Liver (tissue), 9 donors: ENCODE data around the gene SLC7A6. TPM values are rescaled to one million over a fixed set of nuclear protein-coding genes. Genes with fewer than 3 reads are reported as not detected.
"Not testable (repeated sequence)": the region's sequence is repeated elsewhere in the genome, so short reads cannot be mapped to it uniquely, and the experiment has no call there.

Experiments
- DNase-seq: peaks from one replicate; pipeline ENCODE4 v3.0.0-alpha.2; 2017; ENCODE audit warnings: low spot score
- H3K27ac ChIP-seq, 2 donors: one replicate each; pipeline ENCODE4 v1.7.0; 2013; ENCODE audit warnings: inconsistent platforms in 2 of 2, low read length in 2 of 2, control low read depth in 1 of 2, low read depth in 1 of 2, mild to moderate bottlenecking in 1 of 2
- H3K27me3 ChIP-seq, 4 donors: one replicate each; pipeline versions ENCODE4 v1.6.1 to v1.7.0; 2013; ENCODE audit warnings: low read length in 3 of 4, inconsistent platforms in 1 of 4, mild to moderate bottlenecking in 1 of 4, moderate library complexity in 1 of 4; ENCODE audit not compliant: control insufficient read depth in 4 of 4, insufficient read depth in 4 of 4
- H3K36me3 ChIP-seq, 4 donors: one replicate each; pipeline versions ENCODE4 v1.6.1 to v1.7.0; 2013; ENCODE audit warnings: low read length in 3 of 4, mild to moderate bottlenecking in 3 of 4, low read depth in 1 of 4, moderate library complexity in 1 of 4; ENCODE audit not compliant: control insufficient read depth in 4 of 4, insufficient read depth in 3 of 4
- H3K4me1 ChIP-seq, 4 donors: one replicate each; pipeline versions ENCODE4 v1.6.1 to v1.7.0; 2013; ENCODE audit warnings: low read length in 3 of 4, mild to moderate bottlenecking in 3 of 4, moderate library complexity in 1 of 4; ENCODE audit not compliant: control insufficient read depth in 4 of 4, insufficient read depth in 4 of 4
- H3K4me3 ChIP-seq, 3 donors: one replicate each; pipeline versions ENCODE4 v1.6.1 to v1.7.0; 2013; ENCODE audit warnings: low read length in 3 of 3, control low read depth in 1 of 3, low read depth in 1 of 3, mild to moderate bottlenecking in 1 of 3
- H3K9ac ChIP-seq, 2 donors: one replicate each; pipeline ENCODE4 v1.7.0; 2013; ENCODE audit warnings: low read length in 2 of 2, mild to moderate bottlenecking in 2 of 2, moderate library complexity in 2 of 2, control low read depth in 1 of 2, low read depth in 1 of 2
- H3K9me3 ChIP-seq, 4 donors: one replicate each; pipeline versions ENCODE4 v1.6.1 to v1.7.0; 2013; ENCODE audit warnings: low read length in 3 of 4; ENCODE audit not compliant: control insufficient read depth in 4 of 4
- EGR1 ChIP-seq, 2 donors: IDR thresholded peaks; 2 replicates each; pipeline ENCODE4 v1.6.1; 2016 to 2018; ENCODE audit warnings: antibody characterized with exemption in 2 of 2, low read depth in 2 of 2
- FOXA1 ChIP-seq: IDR thresholded peaks from 2 replicates; pipeline ENCODE4 v1.6.1; 2016; ENCODE audit warnings: antibody characterized with exemption
- FOXA2 ChIP-seq: IDR thresholded peaks from 2 replicates; pipeline ENCODE4 v1.6.1; 2016; ENCODE audit warnings: antibody characterized with exemption
- GABPA ChIP-seq, 2 donors: IDR thresholded peaks in 1 of 2; conservative IDR thresholded peaks in 1 of 2; 2 replicates each; pipeline ENCODE4 v1.6.1; 2016; ENCODE audit warnings: antibody characterized with exemption in 2 of 2, mild to moderate bottlenecking in 1 of 2, moderate library complexity in 1 of 2
- HNF4G ChIP-seq: IDR thresholded peaks from 2 replicates; pipeline ENCODE4 v1.6.1; 2016; ENCODE audit warnings: antibody characterized with exemption
- JUND ChIP-seq, 2 donors: IDR thresholded peaks; 2 replicates each; pipeline ENCODE4 v1.6.1; 2016; ENCODE audit warnings: antibody characterized with exemption in 2 of 2
- NR2F2 ChIP-seq: IDR thresholded peaks from 2 replicates; pipeline ENCODE4 v1.6.1; 2016; ENCODE audit warnings: antibody characterized with exemption
- RAD21 ChIP-seq, 2 donors: IDR thresholded peaks; 2 replicates each; pipeline ENCODE4 v1.6.1; 2016; ENCODE audit warnings: antibody characterized with exemption in 2 of 2, mild to moderate bottlenecking in 2 of 2
- RXRA ChIP-seq, 2 donors: IDR thresholded peaks; 2 replicates each; pipeline ENCODE4 v1.6.1; 2017 to 2018; ENCODE audit warnings: antibody characterized with exemption in 2 of 2, mild to moderate bottlenecking in 1 of 2
- ZBTB33 ChIP-seq: IDR thresholded peaks from 2 replicates; pipeline ENCODE4 v1.6.1; 2016; ENCODE audit warnings: antibody characterized with exemption
- whole genome bisulfite sequencing: extraction: QIAGEN DNeasy Blood & Tissue Kit; methylation state at CpG from one replicate; pipeline ENCODE4 v1.1.7; 2013; 5-methylcytosine and 5-hydroxymethylcytosine counted together
- polyA plus RNA-seq, 2 donors: library from polyadenylated mRNA; stranded (reverse) in 1 of 2; unstranded in 1 of 2; fragments of 200-250 nt in 1 of 2; fragments of >200 nt in 1 of 2; fragmentation: Nextera tagmentation in 1 of 2; extraction: Ambion mirVana in 1 of 2; gene quantifications; one replicate each; pipeline versions ENCODE4 v1.2.1 to v1.2.3, GENCODE V29; 2013 to 2015
- total RNA-seq, 2 donors: library from RNA; depleted of rRNA; stranded (reverse); fragments of >200 nt; gene quantifications; one replicate each; pipeline ENCODE4 v1.2.3, GENCODE V29; 2014
- TF ChIP-seq, protein P1 (sequence below): fragments of 150-350 bp; IDR thresholded peaks from 2 replicates; pipeline ENCODE4 v1.5.1; 2017; ENCODE audit warnings: improper control_type of control experiment, low read depth, low read length; ENCODE audit not compliant: missing input control
- donor health status: healthy.
- donor health status: healthy.
- donor health status: healthy.
- donor health status: healthy.
- donor health status: healthy.

The SLC7A6 gene
- total and polyA plus RNA-seq, 4 donors: 1.2 to 4.9 (median 1.9) TPM

- no peaks in the 10 kb centered on the region for H3K9me3 ChIP-seq
- H3K36me3 ChIP-seq: no peaks in the 10 kb centered on the region
- H3K27ac ChIP-seq: no peak overlapping the region
- no peak overlapping the region for H3K4me3 ChIP-seq
- no peak overlapping the region for H3K9ac ChIP-seq
- WGBS: 88% methylated on average over 11 of the region's 11 CpGs
- peaks cover 0 to 3% (median 0%) of the 10 kb centered on the region in 4 donors for H3K4me1 ChIP-seq
- TF ChIP-seq NR2F2: no peak
- no peak for DNase-seq
- no peaks in the 10 kb centered on the region for H3K27me3 ChIP-seq
These were observed 23.2 kb downstream of the SLC7A6 start for GRCh38 chr16:68287276-68288251.

GRCh38 chr16:68288252-68288650 is 23.9 kb downstream of the SLC7A6 start:
- Histone ChIP-seq H3K36me3 (no peaks in the 10 kb centered on the region), H3K9me3 (no peaks in the 10 kb centered on the region), H3K4me1 (peaks cover 0 to 3% (median 0%) of the 10 kb centered on the region in 4 donors), H3K4me3 (no peak overlapping the region), H3K9ac (no peak overlapping the region), H3K27me3 (no peaks in the 10 kb centered on the region), H3K27ac (no peak overlapping the region)
- TF ChIP-seq ZBTB33 (no peak), RXRA (IDR thresholded peaks at IDR 0.05) (no peak), EGR1 (IDR thresholded peaks at IDR 0.05; ENCODE audit: low read depth in 2 of 2) (no peak), RAD21 (IDR thresholded peaks at IDR 0.05) (no peak), HNF4G (no peak), FOXA1 (no peak), FOXA2 (no peak), GABPA (IDR thresholded peaks at IDR 0.05 in 1 of 2, conservative IDR thresholded peaks at IDR 0.05 in 1 of 2) (no peak), JUND (IDR thresholded peaks at IDR 0.05) (no peak)
- TF ChIP-seq, protein P1, sequence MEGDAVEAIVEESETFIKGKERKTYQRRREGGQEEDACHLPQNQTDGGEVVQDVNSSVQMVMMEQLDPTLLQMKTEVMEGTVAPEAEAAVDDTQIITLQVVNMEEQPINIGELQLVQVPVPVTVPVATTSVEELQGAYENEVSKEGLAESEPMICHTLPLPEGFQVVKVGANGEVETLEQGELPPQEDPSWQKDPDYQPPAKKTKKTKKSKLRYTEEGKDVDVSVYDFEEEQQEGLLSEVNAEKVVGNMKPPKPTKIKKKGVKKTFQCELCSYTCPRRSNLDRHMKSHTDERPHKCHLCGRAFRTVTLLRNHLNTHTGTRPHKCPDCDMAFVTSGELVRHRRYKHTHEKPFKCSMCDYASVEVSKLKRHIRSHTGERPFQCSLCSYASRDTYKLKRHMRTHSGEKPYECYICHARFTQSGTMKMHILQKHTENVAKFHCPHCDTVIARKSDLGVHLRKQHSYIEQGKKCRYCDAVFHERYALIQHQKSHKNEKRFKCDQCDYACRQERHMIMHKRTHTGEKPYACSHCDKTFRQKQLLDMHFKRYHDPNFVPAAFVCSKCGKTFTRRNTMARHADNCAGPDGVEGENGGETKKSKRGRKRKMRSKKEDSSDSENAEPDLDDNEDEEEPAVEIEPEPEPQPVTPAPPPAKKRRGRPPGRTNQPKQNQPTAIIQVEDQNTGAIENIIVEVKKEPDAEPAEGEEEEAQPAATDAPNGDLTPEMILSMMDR: no peak
- no peak for DNase-seq
- 80% methylated on average over 1 of the region's 1 CpG for WGBS

DNA sequence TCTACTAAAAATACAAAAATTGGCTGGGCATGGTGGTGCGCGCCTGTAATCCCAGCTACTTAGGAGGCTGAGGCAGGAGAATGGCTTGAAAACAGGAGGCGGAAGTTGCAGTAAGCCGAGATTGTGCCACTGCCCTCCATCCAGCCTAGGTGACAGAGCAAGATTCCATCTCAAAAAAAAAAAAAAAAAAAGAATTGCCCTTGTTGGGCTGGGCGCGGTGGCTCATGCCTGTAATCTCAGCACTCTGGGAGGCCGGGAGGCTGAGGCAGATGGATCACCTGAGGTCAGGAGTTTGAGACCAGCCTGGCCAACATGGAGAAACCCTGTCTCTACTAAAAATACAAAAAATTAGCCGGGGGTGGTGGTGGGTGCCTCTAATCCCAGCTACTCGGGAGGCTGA is 24.5 kb downstream of the SLC7A6 start:
- not testable (repeated sequence) for H3K4me3 ChIP-seq, H3K9ac ChIP-seq, DNase-seq, H3K36me3 ChIP-seq, H3K9me3 ChIP-seq, H3K27me3 ChIP-seq, H3K4me1 ChIP-seq, H3K27ac ChIP-seq
- WGBS: 90% methylated on average over 9 of the region's 9 CpGs
